ENCODE measurements around the gene ANTXR1.
"Not testable (repeated sequence)": the region's sequence is repeated elsewhere in the genome, so short reads cannot be mapped to it uniquely, and the experiment has no call there.

Gene ANTXR1

GRCh38 chr2:69168144-69168813 is 155.3 kb downstream of the ANTXR1 start:
- no peak for DNase-seq

- DNase-seq: no peak
Observed at GRCh38 chr2:69168950-69169654, 156.1 kb downstream of the ANTXR1 start.

DNA sequence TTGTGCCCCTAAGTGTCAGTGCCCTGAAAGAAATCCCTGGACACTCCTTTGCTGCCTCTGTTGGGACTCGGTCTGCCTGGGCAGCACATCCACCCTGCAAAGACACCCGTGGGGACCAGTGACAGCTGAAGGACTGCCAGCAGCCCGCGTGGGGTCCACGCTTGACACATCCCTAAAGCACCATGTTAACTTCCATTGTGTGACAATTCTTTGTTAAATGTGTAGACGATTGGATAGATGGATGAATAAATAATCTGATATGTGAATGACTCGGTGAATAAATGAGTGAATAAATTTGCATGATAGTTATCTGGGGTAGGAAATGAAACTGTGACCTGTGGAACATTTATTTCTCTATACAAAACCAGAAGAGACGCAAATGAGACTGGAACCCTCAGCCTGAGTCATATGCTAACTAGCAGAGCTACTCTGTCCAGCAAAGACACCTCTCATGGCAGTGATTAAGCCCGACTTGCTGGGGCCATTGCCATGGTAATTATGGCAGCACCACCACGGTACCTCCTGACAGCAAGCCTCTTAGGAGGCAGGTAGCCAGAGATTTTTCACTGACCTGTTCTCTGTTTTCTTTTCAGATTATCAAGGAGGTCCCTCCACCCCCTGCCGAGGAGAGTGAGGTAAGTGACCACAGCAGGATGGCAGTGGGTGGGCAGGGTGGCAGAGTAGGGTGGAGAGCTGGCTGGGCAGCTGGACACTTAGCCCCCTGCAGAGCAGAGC is 156.8 kb downstream of the ANTXR1 start:
- no peak for DNase-seq

GRCh38 chr2:69170661-69171060 is 157.7 kb downstream of the ANTXR1 start:
- DNase-seq: no peak

DNA sequence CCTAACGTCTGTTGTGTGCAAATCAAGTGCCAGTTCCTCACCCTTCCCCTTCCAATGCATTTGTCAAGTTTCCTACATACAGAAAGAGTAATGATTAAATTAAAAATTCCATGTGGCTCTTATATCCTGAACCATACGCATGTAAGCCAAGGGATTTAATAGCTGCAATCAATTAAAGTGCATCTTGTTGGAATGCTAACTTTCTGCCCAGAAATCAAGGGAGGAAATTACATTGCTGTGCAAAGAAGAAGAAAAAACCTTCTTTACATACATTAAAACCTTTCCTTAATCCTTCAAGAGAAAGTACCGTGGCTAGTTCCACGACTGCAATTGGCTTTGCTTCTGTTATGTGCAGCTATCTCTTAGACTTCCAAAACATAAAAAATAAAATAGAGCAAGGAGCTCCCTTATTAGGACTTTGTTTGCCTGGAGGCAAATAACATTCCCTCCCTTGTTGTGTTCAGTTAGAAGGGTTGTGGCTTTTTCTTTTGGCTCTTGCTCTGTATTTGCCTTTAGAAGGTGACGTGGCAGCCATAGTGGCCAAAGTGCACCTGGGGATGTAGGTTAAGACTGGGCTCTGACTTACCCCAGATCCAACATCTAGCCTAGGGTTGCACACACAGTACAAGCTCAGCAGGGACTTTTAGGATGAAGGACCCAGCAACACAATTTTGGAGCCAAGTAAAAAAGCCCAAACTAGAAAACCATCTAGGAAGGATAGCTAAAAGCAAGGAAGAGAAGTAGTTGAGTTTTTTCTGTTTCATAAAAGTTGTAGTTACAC is 158.3 kb downstream of the ANTXR1 start:
- DNase-seq: peak; percentile 62

DNA sequence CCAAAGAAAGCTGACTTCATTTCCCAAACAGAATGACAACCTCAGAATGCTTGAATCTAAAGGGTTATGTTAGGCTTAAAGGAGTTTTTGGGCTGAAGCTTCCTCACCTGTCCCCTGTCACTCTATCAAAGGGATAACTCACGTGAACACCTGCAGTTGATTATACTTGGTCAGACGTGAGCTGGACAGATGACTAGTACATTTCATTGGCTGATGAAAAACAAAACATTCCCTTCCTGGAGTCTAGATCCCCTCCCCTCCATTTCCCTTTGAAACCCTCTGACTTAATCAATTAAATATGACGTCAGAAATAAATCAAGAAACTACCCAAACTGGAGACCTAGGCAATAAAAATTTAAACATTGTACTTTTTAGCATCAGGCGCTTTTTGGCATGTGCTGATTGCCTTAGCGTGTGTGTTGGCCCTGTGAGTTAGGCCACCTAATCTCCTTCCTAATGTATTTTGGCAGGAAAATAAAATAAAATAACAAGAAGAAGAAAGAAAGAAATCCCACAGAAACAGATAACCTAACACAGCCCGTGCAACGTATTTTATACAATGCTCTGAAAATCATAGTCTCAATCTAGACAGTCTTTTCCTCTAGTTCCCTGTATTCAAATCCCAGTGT is 159.0 kb downstream of the ANTXR1 start:
- DNase-seq: no peak

DNA sequence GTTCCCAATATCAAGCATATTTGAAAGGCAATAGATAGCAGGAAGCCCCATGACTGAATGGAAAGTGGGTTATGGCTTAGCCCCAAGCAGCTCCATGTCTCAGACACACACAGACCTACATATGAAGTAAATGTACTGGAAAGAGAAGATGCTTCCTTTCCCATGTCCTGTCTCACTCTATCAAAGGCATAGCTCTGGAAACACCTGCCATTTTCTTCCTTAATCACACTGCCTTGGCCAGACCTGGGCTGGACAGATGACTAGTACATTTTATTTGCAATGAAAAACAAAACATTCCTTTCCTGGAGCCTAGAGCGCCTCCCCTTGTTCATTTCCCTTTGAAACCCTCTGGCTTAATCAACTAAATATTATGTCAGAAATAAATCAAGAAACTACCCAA is 160.7 kb downstream of the ANTXR1 start:
- no peak for DNase-seq

GRCh38 chr2:69174211-69174610 is 161.2 kb downstream of the ANTXR1 start:
- DNase-seq: not testable (repeated sequence)

DNA sequence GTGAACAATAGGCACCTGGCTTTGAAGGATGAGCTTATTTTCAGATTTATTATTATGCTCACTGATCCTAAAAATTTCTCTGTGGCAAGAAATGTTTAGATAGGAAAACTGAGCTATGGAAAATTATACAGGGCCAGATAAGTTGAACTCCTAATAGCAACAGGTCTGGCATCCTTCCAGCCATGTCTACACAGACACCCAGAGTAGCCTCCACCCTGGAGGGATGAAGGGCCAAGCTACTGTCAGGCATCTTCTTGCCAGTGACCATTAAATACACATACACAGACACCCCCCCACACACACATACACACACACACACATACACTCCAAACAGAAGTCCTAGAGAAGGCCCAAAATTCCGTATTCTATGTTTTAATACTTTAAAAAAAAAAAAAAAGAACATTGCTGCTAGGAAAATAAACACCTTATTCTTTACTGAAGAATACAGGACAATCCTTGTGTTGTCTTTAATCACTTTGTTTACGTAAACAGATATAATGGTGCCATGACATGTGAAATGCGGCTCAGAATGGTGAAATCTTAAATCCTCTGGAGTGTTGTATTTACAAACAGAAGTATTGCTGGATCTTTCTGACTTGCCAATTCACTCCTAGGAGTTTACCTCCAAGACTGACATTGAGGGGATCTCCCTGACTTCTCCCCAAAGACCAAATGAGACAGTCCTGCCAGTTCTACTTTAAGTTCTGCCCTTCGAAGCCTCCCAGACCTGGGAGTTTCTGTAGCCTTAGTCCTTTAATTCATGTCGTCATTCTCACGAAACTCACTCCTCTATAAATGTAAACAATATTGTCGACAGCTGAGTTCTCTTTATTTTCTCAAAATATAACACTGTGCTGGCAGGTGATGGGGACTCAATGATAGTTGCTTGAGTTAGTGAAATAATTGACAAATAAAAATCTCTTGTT is 163.1 kb downstream of the ANTXR1 start:
- no peak for DNase-seq

DNA sequence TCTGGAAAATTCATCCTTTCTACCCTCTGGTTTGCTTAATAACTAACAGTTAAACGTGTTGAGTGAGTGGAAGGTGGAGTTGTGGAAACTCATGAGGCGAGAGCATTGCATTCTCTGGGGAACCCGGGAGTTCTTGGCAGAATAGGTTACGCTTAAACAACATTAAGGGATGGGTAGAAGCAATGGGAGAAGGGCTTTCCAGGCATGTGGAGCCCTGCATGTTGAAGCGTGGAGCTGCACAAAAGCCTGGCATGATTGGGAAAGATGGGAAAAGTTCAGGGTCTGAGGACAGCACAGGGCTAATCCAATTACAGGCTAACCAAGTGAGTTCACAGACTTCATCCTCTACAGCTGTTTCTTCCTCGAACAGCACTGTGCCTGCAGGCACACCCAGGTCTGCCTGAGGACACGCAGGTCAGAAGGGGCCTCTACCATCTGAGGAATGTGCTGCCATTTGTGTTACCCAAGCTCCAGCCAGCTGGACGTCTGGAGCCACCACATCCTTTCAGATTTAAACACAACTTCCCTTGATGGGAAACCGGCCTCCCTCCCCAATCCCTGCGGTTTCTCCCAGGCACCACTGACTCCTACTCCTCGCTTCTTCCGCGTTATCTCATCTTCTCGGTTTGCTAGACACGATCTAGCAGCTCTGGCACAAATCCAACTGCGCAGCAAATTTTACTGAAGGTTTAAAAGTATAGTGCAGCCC is 164.2 kb downstream of the ANTXR1 start:
- DNase-seq: peak; percentile 84

GRCh38 chr2:69177785-69178636 is 165.0 kb downstream of the ANTXR1 start:
- DNase-seq: peak; percentile 77

DNA sequence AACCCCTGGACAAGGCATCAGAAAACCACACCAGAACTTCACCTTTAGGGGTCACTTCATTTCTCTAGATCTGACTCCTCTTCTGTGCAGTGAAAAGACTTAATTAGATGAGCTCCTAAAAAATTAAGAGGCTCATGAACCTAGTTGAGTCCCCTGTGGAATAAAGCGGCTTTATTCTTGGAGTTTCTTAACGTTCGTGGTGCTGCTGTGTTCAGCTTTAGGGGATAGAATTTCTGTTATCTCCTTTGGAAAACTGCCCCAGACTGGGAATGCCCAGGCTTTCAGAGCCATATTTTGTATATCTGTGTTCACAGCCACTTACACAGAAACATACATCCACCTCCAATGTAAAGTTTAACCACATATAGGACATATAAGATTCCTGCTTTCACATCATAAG is 165.8 kb downstream of the ANTXR1 start:
- DNase-seq: no peak

DNA sequence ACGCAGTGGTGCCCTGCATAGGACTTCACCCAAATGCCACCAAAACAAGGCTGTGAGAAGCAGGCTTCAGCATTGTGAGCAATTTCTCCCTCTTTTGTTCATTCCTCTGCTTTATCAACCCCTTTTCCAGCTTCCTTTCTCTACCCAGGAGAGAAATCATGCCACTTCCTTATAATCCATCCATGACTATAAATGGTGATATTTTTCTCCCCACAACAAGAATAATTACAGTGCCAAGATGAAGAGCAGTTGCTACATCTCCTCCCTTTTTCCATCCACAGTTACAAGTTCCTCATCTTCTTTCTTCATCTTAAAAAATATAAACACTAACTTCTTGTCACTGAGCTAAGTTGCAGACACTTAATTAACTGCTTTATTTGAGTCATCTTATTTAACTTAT is 167.2 kb downstream of the ANTXR1 start:
- no peak for DNase-seq

GRCh38 chr2:69180974-69181373 is 168.0 kb downstream of the ANTXR1 start:
- no peak for DNase-seq

- no peak for DNase-seq
Observed at GRCh38 chr2:69181806-69182427, 168.9 kb downstream of the ANTXR1 start.

- DNase-seq: no peak
Observed at GRCh38 chr2:69183659-69184058, 170.7 kb downstream of the ANTXR1 start.

DNA sequence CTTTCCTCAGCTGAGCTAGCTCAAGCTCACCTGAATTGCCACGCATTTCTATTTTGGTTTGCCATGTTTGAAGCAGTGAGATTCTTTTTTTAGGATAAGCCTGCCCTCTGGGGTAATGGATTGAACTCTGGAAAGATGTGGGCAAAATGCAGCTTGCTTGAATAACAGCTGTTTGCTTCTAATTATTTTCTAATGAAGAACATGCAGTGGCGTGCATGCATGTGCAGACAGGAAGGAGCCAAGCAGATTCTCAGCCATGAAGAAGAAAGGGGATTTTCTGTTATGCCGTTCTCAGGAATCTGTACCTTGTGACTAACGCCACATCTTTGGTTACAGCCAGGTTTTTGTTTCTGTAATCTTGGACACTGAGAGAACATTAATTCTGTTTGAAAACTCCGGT is 171.2 kb downstream of the ANTXR1 start:
- DNase-seq: peak; percentile 72

- peak; percentile 83 for DNase-seq
Observed at GRCh38 chr2:69185807-69186206, 172.8 kb downstream of the ANTXR1 start.

DNA sequence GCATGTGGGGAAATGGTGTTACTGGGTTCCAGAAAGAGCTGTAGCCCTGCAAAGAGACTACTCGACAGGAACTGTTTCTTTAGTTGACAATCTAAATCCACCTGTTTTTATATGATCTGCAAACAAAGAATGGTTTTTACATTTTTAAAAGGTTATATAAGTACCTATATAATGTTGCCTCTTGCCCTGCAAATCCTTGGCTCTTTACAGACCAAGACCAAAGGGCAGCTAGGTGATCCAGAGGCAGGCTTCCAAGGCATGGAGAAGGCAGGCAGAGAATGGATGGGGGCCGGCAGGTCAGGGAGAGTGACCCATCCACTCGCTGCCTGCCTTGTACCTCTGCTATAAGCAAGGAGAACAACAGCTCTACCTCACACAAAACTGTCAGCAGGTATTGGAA is 173.6 kb downstream of the ANTXR1 start:
- DNase-seq: no peak

Data from fibroblast of skin of right quadriceps (primary cell).